NK-92 treated with Interleukin-12 subunit alpha and Interleukin-12 subunit beta, amount 100 ng/mL, for 24 hours (cell line): ENCODE measurements around the gene TMEM186.
"Not testable (repeated sequence)": the region's sequence is repeated elsewhere in the genome, so short reads cannot be mapped to it uniquely, and the experiment has no call there.

Experiments
- DNase-seq: peaks from one replicate; lab custom pipeline; 2025; lab: John Stamatoyannopoulos, UW

Gene TMEM186

GRCh38 chr16:8797364-8798173, at the start of gene TMEM186, which contains the start of gene PMM2:
Gene TMEM186 (minus strand): TSS chr16:8797639. CDS start chr16:8797614, 25 bp downstream.
Gene PMM2 (plus strand): TSS chr16:8797839. CDS start chr16:8797883, 44 bp downstream.
- peak; percentile 96 for DNase-seq

GRCh38 chr16:8847145-8847544, 49.7 kb upstream of the TMEM186 start:
- DNase-seq = no peak

GRCh38 chr16:8846401-8846932, 49.0 kb upstream of the TMEM186 start:
- no peak for DNase-seq

- DNase-seq = no peak
Observed at GRCh38 chr16:8845699-8846298, 48.4 kb upstream of the TMEM186 start.

GRCh38 chr16:8843296-8843695, 45.9 kb upstream of the TMEM186 start:
- not testable (repeated sequence) for DNase-seq

- not testable (repeated sequence) for DNase-seq
Observed at GRCh38 chr16:8842016-8842415, 44.6 kb upstream of the TMEM186 start.

GRCh38 chr16:8837594-8837993, 40.2 kb upstream of the TMEM186 start:
- not testable (repeated sequence) for DNase-seq

GRCh38 chr16:8836797-8837196, 39.4 kb upstream of the TMEM186 start:
- DNase-seq = not testable (repeated sequence)

- DNase-seq = no peak
Observed at GRCh38 chr16:8832717-8833105, 35.3 kb upstream of the TMEM186 start.

GRCh38 chr16:8831871-8832716, 34.7 kb upstream of the TMEM186 start:
- DNase-seq = no peak

- DNase-seq = no peak
Observed at GRCh38 chr16:8831450-8831849, 34.0 kb upstream of the TMEM186 start.

- DNase-seq = no peak
Observed at GRCh38 chr16:8828541-8829165, 31.2 kb upstream of the TMEM186 start.

- no peak for DNase-seq
Observed at GRCh38 chr16:8826278-8826879, 28.9 kb upstream of the TMEM186 start.

GRCh38 chr16:8822403-8822802, 25.0 kb upstream of the TMEM186 start:
- no peak for DNase-seq

GRCh38 chr16:8819411-8820034, 22.1 kb upstream of the TMEM186 start:
- no peak for DNase-seq

- DNase-seq = no peak
Observed at GRCh38 chr16:8818504-8819270, 21.2 kb upstream of the TMEM186 start.

GRCh38 chr16:8816967-8817655, 19.7 kb upstream of the TMEM186 start:
- no peak for DNase-seq

GRCh38 chr16:8814095-8814806, 16.8 kb upstream of the TMEM186 start:
- DNase-seq = no peak
